Peyer's patch (tissue), 4 donors: ENCODE data around the gene DAPP1.

Source experiments
- POLR2A ChIP-seq, 2 donors: fragments of 450-650 bp; IDR thresholded peaks; one replicate each; pipeline ENCODE4 v1.5.1; 2017; ENCODE audit warnings: antibody characterized with exemption in 2 of 2, mild to moderate bottlenecking in 2 of 2, moderate library complexity in 2 of 2
- TF ChIP-seq, protein P1 (sequence below), 6 experiments: fragments of 450-650 bp in 4 of 6; fragments of 200-600 bp in 2 of 6; sonication (generic) in 1 of 6; IDR thresholded peaks; one replicate each; pipeline ENCODE4 v1.5.1; 2017 to 2019; ENCODE audit warnings: antibody characterized with exemption in 6 of 6, mild to moderate bottlenecking in 3 of 6, moderate library complexity in 1 of 6

- TF ChIP-seq, protein P1, sequence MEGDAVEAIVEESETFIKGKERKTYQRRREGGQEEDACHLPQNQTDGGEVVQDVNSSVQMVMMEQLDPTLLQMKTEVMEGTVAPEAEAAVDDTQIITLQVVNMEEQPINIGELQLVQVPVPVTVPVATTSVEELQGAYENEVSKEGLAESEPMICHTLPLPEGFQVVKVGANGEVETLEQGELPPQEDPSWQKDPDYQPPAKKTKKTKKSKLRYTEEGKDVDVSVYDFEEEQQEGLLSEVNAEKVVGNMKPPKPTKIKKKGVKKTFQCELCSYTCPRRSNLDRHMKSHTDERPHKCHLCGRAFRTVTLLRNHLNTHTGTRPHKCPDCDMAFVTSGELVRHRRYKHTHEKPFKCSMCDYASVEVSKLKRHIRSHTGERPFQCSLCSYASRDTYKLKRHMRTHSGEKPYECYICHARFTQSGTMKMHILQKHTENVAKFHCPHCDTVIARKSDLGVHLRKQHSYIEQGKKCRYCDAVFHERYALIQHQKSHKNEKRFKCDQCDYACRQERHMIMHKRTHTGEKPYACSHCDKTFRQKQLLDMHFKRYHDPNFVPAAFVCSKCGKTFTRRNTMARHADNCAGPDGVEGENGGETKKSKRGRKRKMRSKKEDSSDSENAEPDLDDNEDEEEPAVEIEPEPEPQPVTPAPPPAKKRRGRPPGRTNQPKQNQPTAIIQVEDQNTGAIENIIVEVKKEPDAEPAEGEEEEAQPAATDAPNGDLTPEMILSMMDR (IDR thresholded peaks at IDR 0.05), result no peak
- no peak for TF ChIP-seq POLR2A (IDR thresholded peaks at IDR 0.05)
Measured at GRCh38 chr4:99809326-99809725, 7.3 kb upstream of the DAPP1 start.
